ENCODE results near the gene CFAP46.
"Not testable (repeated sequence)": the region's sequence is repeated elsewhere in the genome, so short reads cannot be mapped to it uniquely, and the experiment has no call there.

CFAP46 gene

GRCh38 chr10:132979491-132980425, 37.4 kb upstream of the CFAP46 start:
- no peak for DNase-seq

DNA sequence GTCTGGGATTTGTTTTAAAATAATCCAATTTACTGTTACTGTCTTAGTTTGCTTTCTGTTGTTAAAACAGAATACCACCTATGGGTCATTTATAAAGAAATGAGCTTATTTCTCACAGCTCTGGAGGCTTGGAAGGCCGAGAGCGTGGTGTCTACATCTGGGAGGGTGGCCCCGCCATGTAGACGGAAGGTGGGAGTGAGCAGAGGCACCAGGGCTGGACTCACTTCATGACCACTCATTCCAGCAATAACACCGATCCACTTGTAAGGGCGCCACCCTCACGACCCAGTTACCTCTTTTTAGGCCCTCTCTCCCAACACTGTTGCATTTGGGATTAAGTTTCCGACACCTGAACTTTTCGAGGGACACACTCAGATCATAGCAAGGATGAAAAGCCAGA, 36.2 kb upstream of the CFAP46 start:
- no peak for DNase-seq

DNA sequence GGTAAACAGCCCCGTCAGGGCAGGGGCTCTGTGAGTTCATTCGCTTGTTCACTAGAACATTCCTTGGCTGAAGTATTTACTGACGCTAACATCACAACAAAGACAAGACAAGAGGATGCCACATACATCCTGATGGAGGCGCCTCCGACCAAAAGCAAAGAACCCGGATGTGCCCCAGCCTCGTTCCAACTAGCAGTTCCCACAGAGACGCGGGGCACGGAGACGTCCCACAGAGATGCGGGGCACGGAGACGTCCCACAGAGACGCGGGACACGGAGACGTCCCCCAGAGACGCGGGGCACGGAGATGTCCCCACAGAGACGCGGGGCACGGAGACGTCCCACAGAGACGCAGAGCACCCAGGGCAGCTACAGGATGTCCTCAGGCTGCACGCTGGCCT, 35.4 kb upstream of the CFAP46 start:
- no peak for DNase-seq

DNA sequence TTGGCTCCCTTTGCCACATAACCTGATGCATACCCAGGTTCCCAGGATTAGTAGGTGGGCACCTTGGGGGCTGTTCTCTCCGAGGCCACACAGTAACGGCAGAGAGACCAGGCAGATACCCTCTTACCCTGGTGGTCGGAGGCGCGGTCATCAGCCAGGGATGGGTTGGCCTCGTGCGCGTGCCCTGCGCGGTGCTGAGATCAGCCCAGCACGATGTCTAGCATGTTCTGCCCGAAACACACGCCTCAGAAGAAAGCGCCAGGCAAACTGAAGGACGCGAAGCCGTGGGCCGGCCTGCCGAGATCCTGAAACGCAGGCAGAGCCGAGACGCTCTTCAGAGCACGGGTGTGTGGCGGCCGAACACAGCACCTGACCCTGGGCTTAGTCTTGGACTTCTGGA, 34.7 kb upstream of the CFAP46 start:
- no peak for DNase-seq

GRCh38 chr10:132975831-132976682, 33.7 kb upstream of the CFAP46 start:
- no peak for DNase-seq

- DNase-seq, result no peak
These were observed 32.8 kb upstream of the CFAP46 start for GRCh38 chr10:132974886-132975830.

DNA sequence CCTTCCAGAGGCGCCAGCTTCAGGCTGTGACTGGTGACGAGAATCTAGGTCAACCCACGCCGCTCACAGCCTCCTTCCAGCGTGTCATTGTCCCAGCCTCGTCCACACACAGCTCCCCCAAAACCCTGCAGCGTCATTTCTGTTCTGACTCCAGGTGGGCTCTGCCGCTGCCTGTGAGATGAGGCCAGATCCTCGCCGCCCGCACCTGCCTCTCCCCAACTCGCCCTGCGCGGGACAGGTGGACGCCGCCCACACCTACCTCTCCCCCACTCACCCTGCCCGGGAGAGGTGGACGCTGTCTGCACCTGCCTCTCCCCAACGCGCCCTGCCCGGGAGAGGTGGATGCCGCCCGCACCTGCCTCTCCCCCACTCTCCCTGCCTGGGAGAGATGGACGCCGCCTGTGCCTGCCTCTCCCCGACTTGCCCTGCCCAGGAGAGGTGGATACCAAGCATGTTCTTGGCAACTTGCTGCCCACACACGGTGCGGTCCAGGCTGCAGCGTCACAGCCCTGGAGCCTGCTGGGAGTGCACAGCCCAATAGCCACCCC, 32.0 kb upstream of the CFAP46 start:
- DNase-seq, result no peak

DNA sequence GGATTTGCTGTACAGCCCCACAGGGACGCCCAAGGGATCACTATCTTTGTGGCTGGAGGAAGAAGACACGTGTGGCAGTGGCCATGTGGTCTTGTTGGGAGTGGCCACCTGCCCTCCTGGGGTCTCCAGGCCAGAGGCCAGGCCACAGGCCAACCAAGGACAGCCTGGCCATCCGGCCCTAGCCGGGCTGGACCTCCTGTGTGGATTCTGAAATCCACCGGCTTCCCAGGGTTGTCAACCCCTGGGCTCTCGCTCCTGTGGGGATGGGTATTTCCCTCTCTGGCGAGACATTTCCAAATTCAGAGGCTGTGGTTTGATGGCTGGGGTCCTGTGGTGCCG, 31.5 kb upstream of the CFAP46 start:
- no peak for DNase-seq

DNA sequence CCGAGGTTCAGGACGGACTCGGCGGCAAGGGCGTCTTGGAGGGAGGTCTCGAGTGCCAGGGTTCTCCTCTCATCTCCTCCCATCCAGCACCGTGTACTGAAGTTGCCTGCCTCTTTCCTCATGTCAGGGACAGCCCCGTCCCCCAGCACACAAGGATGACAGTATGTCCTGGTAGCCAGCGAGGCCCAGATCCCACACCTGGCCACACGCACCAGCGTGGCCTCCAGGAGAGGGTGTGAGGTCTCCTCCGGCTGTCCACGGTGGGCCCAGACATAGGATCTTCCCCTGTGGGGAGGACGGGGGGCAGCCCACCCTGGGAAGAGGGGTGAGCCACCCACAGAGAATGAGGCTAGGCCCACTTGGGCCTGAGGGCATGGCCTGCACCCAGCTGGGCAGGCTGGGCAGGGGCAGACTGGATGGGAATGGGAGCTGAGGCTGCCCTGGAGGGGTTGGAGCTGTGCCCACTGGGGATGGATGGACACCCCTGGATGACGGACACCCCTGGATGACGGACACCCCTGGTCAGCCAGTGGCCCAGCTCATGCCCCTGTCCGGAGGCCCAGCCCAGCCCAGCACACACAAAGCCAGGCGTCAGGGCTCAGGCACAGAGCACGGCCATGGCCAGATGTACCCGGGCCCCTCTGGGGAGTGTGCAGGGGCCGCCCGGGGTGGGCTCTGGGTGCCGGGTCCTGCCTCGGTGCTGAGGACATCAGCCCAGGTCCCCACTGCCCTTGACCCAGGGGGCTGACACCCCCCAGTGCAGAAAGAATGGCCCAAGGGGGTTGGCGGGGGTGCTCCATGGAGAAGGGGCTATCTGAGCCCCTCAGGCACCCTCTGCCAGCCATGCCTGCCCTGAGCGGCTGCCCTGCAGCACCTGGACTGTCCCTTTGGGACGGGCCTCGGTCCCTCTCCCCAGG, 30.9 kb upstream of the CFAP46 start:
- DNase-seq, result no peak

DNA sequence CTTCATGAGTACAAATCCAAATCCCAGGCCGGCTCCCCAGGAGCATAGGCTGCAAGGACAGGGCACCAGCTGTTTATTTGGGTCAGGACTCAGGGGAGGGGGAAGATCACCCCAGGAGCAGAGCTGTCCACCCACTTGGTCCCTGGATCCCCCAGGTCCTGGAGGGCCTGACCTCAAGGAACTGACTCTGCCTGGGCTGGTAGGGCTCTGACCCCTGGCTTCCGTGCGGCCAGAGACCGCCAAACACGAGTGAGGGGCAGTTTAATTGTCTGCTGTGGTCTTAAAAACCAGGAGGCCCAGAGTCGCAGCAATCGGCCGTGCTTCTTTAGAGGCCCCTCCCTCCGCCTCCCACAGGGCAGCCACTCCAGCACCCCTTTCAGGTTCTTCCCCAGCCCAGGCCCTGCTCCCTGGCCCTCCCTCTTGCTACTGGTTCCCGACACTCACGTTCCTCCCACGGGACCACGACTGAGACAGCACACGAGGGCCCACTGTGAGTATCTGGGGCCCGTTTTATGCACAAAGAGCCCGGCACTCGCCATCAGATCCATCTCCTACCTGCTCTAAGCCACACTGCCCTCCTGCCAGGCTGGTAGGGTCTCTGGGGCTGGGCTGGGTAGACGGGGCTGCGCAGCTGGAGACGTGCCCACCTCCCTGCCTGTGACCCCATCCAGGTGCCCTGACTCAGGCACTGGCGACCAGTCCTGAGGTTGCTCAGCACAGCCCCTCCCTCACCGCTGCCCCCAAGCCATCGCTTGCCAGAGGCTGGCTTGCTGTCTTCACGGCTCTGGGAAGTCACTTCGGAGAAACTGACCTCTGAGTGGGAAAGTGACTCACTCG, 30.0 kb upstream of the CFAP46 start:
- no peak for DNase-seq

DNA sequence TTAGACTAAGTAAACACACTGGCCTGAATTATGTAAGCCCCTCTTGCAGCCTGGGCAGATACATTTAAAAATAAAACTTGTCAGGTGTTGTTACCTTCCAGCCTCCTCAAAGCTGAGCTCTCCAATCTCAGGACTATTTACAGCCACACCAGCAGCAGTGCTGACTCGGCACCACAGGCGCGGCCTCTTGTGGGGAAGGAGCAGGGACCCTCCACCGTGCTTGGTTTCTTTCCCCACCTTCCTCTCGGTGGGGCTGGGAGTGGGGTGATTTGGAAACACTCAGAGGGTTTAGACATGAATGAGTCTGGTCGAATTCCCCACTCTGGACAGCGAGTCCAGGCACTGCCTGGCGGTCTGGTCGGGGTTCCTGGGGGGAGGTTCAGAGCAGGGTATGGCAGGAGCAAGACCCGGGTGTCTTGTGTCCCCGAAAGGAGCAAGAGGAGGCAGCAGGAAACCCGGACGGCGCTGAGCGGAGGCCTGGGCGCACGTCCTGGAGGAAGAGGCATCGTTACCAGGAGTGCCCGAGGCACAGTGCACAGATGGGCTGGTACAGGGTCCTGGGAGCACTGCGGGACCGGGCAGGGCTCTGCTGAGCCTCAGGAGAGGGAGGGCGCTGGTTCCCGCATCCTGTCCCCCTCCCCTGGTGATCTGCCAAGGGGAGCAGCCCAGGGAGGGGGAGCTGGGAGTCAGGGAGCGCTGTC, 29.2 kb upstream of the CFAP46 start:
- DNase-seq, result no peak

GRCh38 chr10:132970641-132971438, 28.5 kb upstream of the CFAP46 start:
- no peak for DNase-seq

DNA sequence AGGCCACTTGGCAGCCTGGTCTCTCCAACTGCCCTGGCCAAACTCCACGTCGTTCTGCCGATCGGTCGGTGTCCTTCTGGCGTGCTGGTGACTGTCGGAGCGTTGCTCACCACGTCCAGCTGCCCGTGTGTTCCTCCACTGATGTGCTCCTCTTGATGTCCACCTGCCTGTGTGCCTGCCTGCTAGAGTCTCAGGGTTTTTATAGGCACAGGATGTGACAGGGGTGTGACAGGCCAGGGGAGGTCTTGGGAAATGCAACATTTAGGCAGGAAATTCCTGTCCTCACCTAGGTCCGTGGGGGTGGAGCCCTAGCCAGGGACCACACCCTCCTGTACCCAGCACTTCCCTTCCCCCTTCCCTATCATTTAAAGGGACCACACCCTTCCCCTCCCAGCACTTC, 25.2 kb upstream of the CFAP46 start:
- no peak for DNase-seq

DNA sequence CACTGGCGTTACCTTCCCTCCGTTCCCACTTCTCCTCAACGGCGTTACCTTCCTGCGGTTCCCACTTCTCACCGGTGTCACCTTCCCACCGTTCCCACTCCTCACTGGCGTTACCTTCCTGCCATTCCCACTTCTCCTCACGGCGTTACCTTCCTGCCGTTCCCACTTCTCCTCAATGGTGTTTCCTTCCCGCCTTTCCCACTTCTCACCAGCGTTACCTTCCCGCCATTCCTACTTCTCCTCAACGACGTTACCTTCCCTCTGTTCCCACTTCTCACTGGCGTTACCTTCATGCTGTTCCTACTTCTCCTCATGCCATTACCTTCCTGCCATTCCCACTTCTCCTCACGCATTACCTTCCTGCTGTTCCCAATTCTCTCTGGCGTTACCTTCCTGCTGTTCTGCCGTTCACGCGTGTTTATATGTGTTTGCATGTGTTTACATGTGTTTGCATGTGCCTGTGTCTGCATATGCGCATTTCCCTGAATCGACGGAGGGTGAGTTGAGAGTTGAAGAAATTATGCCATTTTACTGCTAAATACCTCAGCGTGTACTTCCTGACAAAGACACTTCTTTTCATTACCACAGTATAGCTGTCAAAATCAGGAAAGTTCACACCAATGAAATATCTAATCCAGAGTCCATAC, 23.2 kb upstream of the CFAP46 start:
- DNase-seq, result no peak

DNA sequence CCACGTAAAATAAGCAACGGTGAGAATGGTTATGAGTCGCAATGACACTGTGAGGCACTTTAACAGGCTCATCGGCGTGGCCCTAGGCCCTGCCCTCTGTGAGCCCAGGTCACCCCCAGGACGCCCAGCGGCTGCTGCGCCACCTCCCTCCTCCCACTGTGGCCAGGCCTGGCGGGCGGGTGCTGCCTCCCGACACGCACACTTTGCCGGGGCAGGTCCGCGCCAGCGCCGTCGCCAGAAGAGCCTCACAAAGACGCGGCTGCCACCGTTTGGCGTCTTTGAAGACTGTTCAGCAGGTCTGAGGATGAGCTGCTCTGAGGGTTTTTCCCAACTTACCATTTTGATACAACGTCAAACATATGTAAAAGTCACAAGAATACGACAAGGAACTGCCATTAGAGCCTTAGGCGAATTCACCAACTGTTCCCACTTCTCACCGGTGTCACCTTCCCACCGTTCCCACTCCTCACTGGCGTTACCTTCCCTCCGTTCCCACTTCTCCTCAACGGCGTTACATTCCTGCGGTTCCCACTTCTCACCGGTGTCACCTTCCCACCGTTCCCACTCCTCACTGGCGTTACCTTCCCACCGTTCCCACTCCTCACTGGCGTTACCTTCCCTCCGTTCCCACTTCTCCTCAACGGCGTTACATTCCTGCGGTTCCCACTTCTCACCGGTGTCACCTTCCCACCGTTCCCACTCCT, 22.5 kb upstream of the CFAP46 start:
- DNase-seq, result not testable (repeated sequence)

- no peak for DNase-seq
These were observed 21.9 kb upstream of the CFAP46 start for GRCh38 chr10:132964231-132964630.

Data from anterior cingulate cortex (tissue), 58 donors.